ENCODE data around the gene NXNL2.

The NXNL2 gene

GRCh38 chr9:88589656-88590055 is 54.7 kb downstream of the NXNL2 start:
- H3K9me3 ChIP-seq (ENCODE audit: control insufficient read depth, low read length) = no peaks in the 10 kb centered on the region
- H3K4me3 ChIP-seq (ENCODE audit: insufficient read depth, low read depth, low read length, poor library complexity, severe bottlenecking) = no peak overlapping the region
- H3K4me1 ChIP-seq (ENCODE audit: control insufficient read depth, insufficient read depth, low read length, poor library complexity, severe bottlenecking) = no peaks in the 10 kb centered on the region
- no peak for DNase-seq
- no peaks in the 10 kb centered on the region for H3K36me3 ChIP-seq (ENCODE audit: control insufficient read depth, insufficient read depth, low read length)
- H3K27me3 ChIP-seq (replicated peaks; ENCODE audit: control insufficient read depth, insufficient read depth, low read length, poor library complexity, severe bottlenecking) = no peaks in the 10 kb centered on the region
- H3K27ac ChIP-seq (ENCODE audit: insufficient read depth, low read length, poor library complexity, severe bottlenecking) = no peak overlapping the region

GRCh38 chr9:88590558-88591146 is 55.7 kb downstream of the NXNL2 start:
- Histone ChIP-seq H3K4me1 (ENCODE audit: control insufficient read depth, insufficient read depth, low read length, poor library complexity, severe bottlenecking) (no peaks in the 10 kb centered on the region), H3K9me3 (ENCODE audit: control insufficient read depth, low read length) (no peaks in the 10 kb centered on the region), H3K27me3 (replicated peaks; ENCODE audit: control insufficient read depth, insufficient read depth, low read length, poor library complexity, severe bottlenecking) (no peaks in the 10 kb centered on the region), H3K4me3 (ENCODE audit: insufficient read depth, low read depth, low read length, poor library complexity, severe bottlenecking) (no peak overlapping the region), H3K36me3 (ENCODE audit: control insufficient read depth, insufficient read depth, low read length) (no peaks in the 10 kb centered on the region), H3K27ac (ENCODE audit: insufficient read depth, low read length, poor library complexity, severe bottlenecking) (no peak overlapping the region)
- no peak for DNase-seq

- Histone ChIP-seq H3K4me1 (ENCODE audit: control insufficient read depth, insufficient read depth, low read length, poor library complexity, severe bottlenecking) (no peaks in the 10 kb centered on the region), H3K27ac (ENCODE audit: insufficient read depth, low read length, poor library complexity, severe bottlenecking) (no peak overlapping the region), H3K4me3 (ENCODE audit: insufficient read depth, low read depth, low read length, poor library complexity, severe bottlenecking) (no peak overlapping the region), H3K9me3 (ENCODE audit: control insufficient read depth, low read length) (no peaks in the 10 kb centered on the region), H3K27me3 (replicated peaks; ENCODE audit: control insufficient read depth, insufficient read depth, low read length, poor library complexity, severe bottlenecking) (no peaks in the 10 kb centered on the region), H3K36me3 (ENCODE audit: control insufficient read depth, insufficient read depth, low read length) (no peaks in the 10 kb centered on the region)
- no peak for DNase-seq
These were observed 58.7 kb downstream of the NXNL2 start for GRCh38 chr9:88593537-88594185.
